HG03103 (cell line): Measurements from ENCODE around the gene ASCC3.
A peak's percentile ranks its signal among the peaks of the same experiment; 100 is the strongest.

Experiments used
- ATAC-seq: cut with Tn5 transposase; IDR thresholded peaks from one replicate; pipeline ENCODE4 v1.9.1; 2021; ENCODE audit warnings: low read depth; ENCODE audit not compliant: unreplicated experiment

ASCC3 gene

GRCh38 chr6:100512203-100512862, 368.8 kb downstream of the ASCC3 start:
- ATAC-seq: no peak

GRCh38 chr6:100509101-100509500, 372.0 kb downstream of the ASCC3 start:
- ATAC-seq: no peak

GRCh38 chr6:100506651-100507050, 374.5 kb downstream of the ASCC3 start:
- ATAC-seq: no peak

GRCh38 chr6:100504786-100505737, 376.1 kb downstream of the ASCC3 start:
- ATAC-seq: no peak

- ATAC-seq: no peak
Observed at GRCh38 chr6:100503043-100503705, 378.0 kb downstream of the ASCC3 start.

- no peak for ATAC-seq
Observed at GRCh38 chr6:100493206-100493888, 387.8 kb downstream of the ASCC3 start.

- no peak for ATAC-seq
Observed at GRCh38 chr6:100491952-100492670, 389.0 kb downstream of the ASCC3 start.

GRCh38 chr6:100490065-100490464, 391.1 kb downstream of the ASCC3 start:
- no peak for ATAC-seq

GRCh38 chr6:100488244-100488643, 392.9 kb downstream of the ASCC3 start:
- no peak for ATAC-seq

- no peak for ATAC-seq
Observed at GRCh38 chr6:100487638-100488037, 393.5 kb downstream of the ASCC3 start.

- ATAC-seq: no peak
Observed at GRCh38 chr6:100485268-100485667, 395.9 kb downstream of the ASCC3 start.

- no peak for ATAC-seq
Observed at GRCh38 chr6:100484474-100484873, 396.7 kb downstream of the ASCC3 start.

GRCh38 chr6:100482698-100483097, 398.4 kb downstream of the ASCC3 start:
- ATAC-seq: no peak

GRCh38 chr6:100479179-100480035, 401.7 kb downstream of the ASCC3 start:
- peak; percentile 58 for ATAC-seq

GRCh38 chr6:100475554-100476320, 405.4 kb downstream of the ASCC3 start:
- peak; percentile 52 for ATAC-seq

- ATAC-seq: no peak
Observed at GRCh38 chr6:100473182-100473581, 407.9 kb downstream of the ASCC3 start.

- ATAC-seq: peak; percentile 88
Observed at GRCh38 chr6:100472674-100473073, 408.5 kb downstream of the ASCC3 start.

- ATAC-seq: no peak
Observed at GRCh38 chr6:100470422-100471120, 410.6 kb downstream of the ASCC3 start.
